ENCODE results near the gene PSAT1. TPM values are rescaled to one million over a fixed set of nuclear protein-coding genes. Genes with fewer than 3 reads are reported as not detected.

The PSAT1 gene
- total RNA-seq, 1 donor, result 0.42 TPM

DNA sequence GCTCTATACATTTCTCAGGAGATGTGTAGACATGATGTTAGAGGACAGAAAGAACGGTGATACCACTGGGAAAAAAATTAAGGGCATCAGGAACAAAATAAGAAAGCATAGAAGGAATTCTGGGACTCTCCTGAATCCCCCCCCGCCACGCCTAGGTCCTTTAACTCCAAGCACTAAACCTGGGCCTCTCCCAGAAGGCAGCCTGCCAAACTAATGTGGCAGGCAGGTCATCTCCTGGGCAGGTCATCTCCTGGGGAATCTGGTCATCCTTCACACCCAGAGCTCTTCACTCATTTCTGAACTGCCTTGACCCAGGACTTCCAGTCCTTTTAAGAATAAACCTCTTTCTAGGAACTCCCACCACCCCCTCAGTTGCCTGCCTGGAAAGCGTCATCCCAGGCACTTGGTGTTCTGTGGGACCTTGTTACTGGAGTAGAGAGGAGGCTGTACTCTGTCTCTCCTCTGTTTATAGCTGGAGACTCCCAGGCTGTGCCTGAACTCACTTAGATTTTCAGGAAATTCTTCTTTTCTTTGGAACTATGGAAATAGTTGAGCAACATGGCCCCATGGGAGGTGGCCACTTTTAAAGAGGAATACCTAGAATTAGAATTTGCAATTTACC lies 24.1 kb downstream of the PSAT1 start:
- Histone ChIP-seq H3K9me3 (ENCODE audit: low read depth, low read length) (no peaks in the 10 kb centered on the region), H3K4me1 (ENCODE audit: insufficient read depth, low read length) (no peaks in the 10 kb centered on the region), H3K4me3 (ENCODE audit: low read length) (no peak overlapping the region), H3K27me3 (ENCODE audit: insufficient read depth, low read length) (no peaks in the 10 kb centered on the region)

DNA sequence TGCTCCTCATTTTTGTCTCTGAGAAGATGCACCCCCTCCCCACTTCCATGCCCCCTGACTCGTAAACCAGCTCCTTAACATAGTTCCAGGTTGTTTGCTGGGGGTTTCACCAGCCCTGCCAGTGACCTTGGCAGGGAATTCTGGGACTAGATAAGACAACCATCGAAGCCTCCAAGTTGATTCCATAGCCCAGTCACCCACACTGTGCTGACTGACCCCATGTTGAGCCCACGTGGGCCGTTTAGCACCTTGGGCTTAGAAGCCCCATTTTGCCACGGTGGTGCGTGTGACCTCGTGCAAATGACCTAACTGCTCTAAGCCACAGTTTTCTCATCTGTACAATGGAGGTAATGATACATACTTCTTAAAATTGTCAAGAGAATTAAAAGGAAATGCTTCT lies 24.6 kb downstream of the PSAT1 start:
- no peaks in the 10 kb centered on the region for H3K4me1 ChIP-seq (ENCODE audit: insufficient read depth, low read length)
- H3K27me3 ChIP-seq (ENCODE audit: insufficient read depth, low read length), result no peaks in the 10 kb centered on the region
- no peaks in the 10 kb centered on the region for H3K9me3 ChIP-seq (ENCODE audit: low read depth, low read length)
- no peak overlapping the region for H3K4me3 ChIP-seq (ENCODE audit: low read length)

DNA sequence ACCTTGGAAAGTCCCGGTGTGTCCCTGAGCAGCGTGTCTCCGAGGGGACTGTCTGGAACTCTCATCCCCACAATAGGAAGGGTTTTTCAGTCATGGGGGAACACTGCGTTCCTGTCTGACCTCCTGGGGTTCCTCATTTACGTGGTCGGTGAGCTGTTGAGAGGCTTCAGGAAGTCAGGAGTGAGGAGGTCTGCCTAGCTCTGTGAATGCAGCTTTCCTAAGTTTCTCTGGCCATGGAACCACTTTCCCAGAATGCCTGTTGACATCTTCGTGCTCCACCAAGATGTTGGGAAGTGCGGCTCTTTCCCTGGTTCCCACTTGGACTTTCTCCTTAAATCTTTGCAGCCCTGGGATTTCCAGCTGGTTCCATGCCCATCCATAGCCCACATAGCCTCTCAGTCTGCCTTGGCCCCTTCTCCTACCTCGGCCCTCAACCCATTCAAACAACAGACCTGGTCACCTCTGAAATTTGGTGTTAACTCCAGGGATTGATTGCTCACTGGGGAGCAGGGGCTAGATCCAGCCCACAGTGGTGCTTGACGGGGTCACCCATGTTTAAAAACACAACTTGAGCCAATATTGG lies 27.2 kb downstream of the PSAT1 start:
- Histone ChIP-seq H3K4me3 (ENCODE audit: low read length) (no peak overlapping the region), H3K4me1 (ENCODE audit: insufficient read depth, low read length) (no peaks in the 10 kb centered on the region), H3K27me3 (ENCODE audit: insufficient read depth, low read length) (no peaks in the 10 kb centered on the region), H3K9me3 (ENCODE audit: low read depth, low read length) (no peaks in the 10 kb centered on the region)

DNA sequence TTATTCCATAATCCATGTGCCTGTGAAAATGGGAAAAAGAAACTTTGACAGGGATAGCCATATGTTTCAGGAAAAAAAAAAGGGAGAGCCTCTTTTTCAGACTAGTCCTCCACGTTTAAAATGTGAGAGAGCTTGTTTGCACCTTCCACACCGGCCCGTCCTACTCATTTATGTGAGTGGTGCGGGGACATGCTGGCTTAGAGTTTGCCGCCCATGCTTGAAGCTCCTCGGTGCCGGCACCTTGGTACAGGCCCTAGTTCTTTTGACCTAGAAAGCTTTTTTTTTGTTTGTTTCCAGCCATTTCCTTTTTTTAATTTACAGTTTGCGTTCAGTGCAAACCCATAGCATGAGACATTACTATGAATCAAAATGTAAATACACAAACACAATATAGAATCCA lies 27.8 kb downstream of the PSAT1 start:
- no peak overlapping the region for H3K4me3 ChIP-seq (ENCODE audit: low read length)
- no peaks in the 10 kb centered on the region for H3K9me3 ChIP-seq (ENCODE audit: low read depth, low read length)
- no peaks in the 10 kb centered on the region for H3K4me1 ChIP-seq (ENCODE audit: insufficient read depth, low read length)
- no peaks in the 10 kb centered on the region for H3K27me3 ChIP-seq (ENCODE audit: insufficient read depth, low read length)

DNA sequence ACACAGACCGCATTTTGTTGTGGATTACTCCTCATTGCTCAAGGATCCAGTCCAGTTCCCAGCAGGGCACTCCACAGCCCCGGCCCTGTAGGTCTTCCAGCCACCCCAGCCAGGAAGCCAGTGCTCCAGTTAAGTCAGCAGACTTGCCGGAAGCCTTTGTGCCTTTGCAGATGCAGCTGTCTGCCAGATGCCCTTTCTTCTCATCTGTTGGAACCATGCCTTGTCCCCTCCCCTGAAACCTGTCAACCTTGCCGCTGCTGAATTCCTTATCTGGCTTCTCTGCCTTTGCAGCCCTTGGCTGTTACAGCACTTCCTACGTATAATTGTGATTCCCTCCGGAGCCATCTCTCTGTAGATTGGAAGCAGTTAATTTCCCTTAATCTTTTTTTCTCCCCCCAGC lies 28.4 kb downstream of the PSAT1 start:
- Histone ChIP-seq H3K27me3 (ENCODE audit: insufficient read depth, low read length) (no peaks in the 10 kb centered on the region), H3K4me3 (ENCODE audit: low read length) (no peak overlapping the region), H3K4me1 (ENCODE audit: insufficient read depth, low read length) (no peaks in the 10 kb centered on the region), H3K9me3 (ENCODE audit: low read depth, low read length) (no peaks in the 10 kb centered on the region)

DNA sequence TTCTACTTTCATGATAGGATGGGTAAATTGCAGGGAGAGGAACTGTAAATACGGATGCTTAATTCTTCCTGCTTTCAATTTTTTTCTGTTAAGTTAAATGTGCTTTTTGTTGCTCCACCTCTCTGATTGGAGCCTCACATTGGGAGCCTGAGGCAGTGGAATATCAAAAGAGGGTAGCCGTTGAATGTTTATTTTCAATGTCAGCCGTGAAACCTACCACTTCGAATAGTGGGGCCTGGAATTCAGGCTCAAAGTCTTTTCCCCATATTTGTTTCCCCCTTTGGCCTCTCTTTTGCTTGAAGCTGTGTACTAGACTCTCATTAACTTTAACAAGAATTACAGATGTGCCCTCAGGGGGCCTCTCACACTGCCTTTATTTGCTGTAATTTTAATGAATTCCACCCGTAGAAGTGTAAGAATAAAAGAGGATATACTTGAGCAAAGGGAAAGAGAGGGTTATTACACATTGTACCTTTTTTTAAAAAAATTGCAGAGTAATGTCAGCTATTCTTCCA lies 29.0 kb downstream of the PSAT1 start:
- H3K9me3 ChIP-seq (ENCODE audit: low read depth, low read length), result no peaks in the 10 kb centered on the region
- no peaks in the 10 kb centered on the region for H3K27me3 ChIP-seq (ENCODE audit: insufficient read depth, low read length)
- no peak overlapping the region for H3K4me3 ChIP-seq (ENCODE audit: low read length)
- H3K4me1 ChIP-seq (ENCODE audit: insufficient read depth, low read length), result no peaks in the 10 kb centered on the region

DNA sequence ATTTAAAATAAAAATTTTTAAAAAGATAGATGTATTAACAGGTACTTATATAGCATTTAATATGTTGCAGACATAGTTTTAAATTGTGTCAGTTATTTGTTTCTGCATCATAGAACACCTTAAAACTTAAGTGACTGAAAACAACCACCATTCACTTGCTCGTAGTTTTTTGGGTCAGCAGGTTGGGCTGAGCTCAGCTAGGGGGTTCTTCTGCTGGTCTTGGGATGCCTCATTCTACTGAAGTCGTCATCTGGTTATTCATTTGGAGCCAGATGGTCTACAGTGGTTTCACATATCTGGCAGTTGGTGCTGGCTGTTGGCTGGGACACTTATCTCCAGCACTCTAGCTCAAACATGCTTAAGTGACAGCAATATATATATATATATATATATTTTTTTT lies 29.6 kb downstream of the PSAT1 start:
- H3K27me3 ChIP-seq (ENCODE audit: insufficient read depth, low read length), result no peaks in the 10 kb centered on the region

DNA sequence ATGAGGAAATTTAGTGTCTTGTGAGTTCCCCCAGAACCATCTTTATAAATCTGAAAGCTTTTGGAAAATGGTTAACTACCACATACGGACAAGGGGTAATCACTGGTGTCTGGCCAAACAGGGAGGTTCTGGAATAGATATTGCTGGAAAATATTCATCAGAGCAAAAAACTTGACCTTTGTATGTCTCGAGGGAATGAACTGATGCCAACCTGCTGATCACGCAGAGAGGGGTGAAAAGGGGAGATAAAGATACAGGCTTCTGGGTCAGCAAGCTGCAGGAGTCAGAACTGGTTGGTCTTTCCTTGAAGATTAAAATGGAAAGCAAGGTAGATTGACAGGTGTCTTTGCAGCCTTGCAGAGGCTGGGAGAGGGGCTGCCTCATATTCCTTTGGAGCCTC lies 35.5 kb downstream of the PSAT1 start:
- H3K27me3 ChIP-seq (ENCODE audit: insufficient read depth, low read length), result no peaks in the 10 kb centered on the region
- H3K9me3 ChIP-seq (ENCODE audit: low read depth, low read length), result no peaks in the 10 kb centered on the region
- no peaks in the 10 kb centered on the region for H3K4me1 ChIP-seq (ENCODE audit: insufficient read depth, low read length)
- H3K4me3 ChIP-seq (ENCODE audit: low read length), result no peak overlapping the region

More for the DNA sequence above, 29.6 kb downstream of the PSAT1 start:
- H3K4me1 ChIP-seq (ENCODE audit: insufficient read depth, low read length), result no peaks in the 10 kb centered on the region
- no peaks in the 10 kb centered on the region for H3K9me3 ChIP-seq (ENCODE audit: low read depth, low read length)
- no peak overlapping the region for H3K4me3 ChIP-seq (ENCODE audit: low read length)

DNA sequence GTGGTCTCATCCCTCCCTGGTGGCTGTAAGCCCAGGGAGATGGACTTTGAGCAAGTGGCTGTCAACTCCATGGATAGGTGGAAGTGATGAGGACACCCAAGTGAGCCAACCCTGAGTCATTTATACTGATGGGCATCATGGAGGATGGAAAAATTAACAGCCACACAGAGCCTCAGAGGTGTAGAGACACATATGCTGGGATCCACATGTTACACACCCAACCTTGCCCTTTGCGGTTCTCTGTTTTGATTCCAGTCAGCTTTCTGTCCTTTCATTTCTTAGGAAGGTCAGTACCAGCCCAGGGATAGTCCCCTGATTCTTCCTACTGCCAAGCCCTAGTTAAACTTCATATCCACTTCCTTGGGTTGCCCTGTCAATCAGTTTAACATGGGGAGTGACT lies 51.9 kb downstream of the PSAT1 start:
- no peaks in the 10 kb centered on the region for H3K27me3 ChIP-seq (ENCODE audit: insufficient read depth, low read length)
- no peaks in the 10 kb centered on the region for H3K4me1 ChIP-seq (ENCODE audit: insufficient read depth, low read length)
- H3K9me3 ChIP-seq (ENCODE audit: low read depth, low read length), result no peaks in the 10 kb centered on the region
- H3K4me3 ChIP-seq (ENCODE audit: low read length), result no peak overlapping the region

DNA sequence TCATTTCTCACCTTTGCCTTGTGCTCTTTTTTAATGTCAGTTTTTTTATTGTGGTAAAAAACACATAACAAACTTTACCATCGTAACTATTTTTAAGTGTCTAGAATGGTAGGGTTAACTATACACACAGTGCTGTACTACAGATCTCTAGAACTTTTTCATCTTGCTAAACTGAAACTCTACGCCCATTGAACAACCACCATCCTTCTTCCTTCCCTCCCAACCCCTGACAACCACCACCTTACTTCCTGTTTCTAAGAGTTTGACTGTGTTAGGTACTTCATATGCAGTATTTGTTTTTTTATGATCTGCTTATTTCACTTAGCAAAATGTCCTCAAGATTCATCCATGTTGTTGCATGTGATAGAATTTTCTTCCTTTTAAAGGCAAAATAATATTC lies 54.9 kb downstream of the PSAT1 start:
- Histone ChIP-seq H3K4me3 (ENCODE audit: low read length) (no peak overlapping the region), H3K4me1 (ENCODE audit: insufficient read depth, low read length) (no peaks in the 10 kb centered on the region), H3K9me3 (ENCODE audit: low read depth, low read length) (no peaks in the 10 kb centered on the region), H3K27me3 (ENCODE audit: insufficient read depth, low read length) (no peaks in the 10 kb centered on the region)

DNA sequence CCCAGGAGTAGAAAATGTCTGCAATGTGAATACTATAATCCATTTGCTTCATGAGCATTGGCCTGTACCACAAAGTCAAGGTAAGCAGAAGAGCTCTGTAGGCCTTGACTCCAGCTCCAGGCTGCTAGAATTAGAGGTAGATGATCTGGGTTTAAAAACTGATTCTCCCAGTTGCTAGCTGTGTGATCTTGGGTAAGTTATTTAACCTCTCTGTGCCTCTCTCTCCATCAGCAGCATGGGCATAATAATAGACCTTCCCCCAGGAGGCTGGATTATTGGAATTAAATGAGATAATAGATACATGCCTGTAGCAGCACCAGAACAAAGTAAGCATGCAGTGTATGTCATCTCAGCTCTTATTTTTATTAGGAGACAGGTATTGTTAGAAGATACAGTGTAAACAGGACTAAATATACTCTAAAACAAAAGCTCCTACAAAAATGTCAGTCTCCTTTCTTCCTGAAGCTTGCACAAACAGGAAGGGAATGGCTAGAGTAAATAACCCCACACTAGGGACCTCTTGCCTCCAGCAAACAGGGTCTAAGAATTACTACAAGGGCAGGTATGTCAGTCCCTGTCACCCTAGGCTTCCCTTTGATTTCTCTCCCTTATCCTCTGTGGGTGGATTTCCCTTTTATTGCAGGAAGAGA lies 57.5 kb downstream of the PSAT1 start:
- H3K4me3 ChIP-seq (ENCODE audit: low read length), result no peak overlapping the region
- H3K4me1 ChIP-seq (ENCODE audit: insufficient read depth, low read length), result no peaks in the 10 kb centered on the region
- no peaks in the 10 kb centered on the region for H3K9me3 ChIP-seq (ENCODE audit: low read depth, low read length)
- H3K27me3 ChIP-seq (ENCODE audit: insufficient read depth, low read length), result no peaks in the 10 kb centered on the region

DNA sequence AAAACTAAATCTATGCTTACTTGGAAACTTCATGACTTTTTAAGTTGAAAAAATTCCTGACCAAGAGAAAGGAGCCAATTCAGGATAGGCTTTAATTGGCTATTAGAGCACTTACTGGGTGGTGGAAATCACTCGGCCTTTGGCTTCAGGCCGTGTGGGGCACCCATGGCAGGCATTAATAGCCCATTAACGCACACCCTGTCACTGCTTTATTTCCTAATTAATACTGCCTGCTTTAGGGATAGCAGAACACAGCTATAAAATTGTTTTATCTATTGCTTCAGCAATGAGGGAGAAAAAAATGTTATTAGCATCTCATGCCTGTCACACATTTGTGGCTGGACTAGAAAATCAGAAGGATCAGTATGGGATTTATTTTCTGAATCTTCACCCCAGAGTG lies 58.1 kb downstream of the PSAT1 start:
- no peak overlapping the region for H3K4me3 ChIP-seq (ENCODE audit: low read length)
- no peaks in the 10 kb centered on the region for H3K9me3 ChIP-seq (ENCODE audit: low read depth, low read length)
- H3K4me1 ChIP-seq (ENCODE audit: insufficient read depth, low read length), result no peaks in the 10 kb centered on the region
- H3K27me3 ChIP-seq (ENCODE audit: insufficient read depth, low read length), result no peaks in the 10 kb centered on the region

DNA sequence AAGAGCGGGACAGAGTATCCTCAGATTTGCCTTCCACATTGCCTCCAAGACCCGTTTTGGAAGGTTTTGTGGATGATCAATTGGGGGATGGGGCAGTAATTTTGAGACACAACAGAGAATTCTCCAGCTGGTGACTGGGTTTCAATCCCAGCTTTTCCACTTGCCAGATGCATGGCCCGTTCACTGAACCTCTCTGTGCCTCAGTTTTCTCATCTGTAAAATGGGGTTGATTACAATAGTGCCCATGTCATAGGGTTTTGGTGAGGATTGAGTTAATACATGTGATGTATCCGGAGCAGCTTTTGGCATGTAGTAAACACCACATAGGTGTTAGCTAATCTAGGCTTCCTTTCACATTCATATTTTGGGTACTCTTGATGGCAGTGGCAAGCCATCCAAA lies 59.7 kb downstream of the PSAT1 start:
- H3K4me3 ChIP-seq (ENCODE audit: low read length), result no peak overlapping the region
- no peaks in the 10 kb centered on the region for H3K9me3 ChIP-seq (ENCODE audit: low read depth, low read length)
- H3K27me3 ChIP-seq (ENCODE audit: insufficient read depth, low read length), result no peaks in the 10 kb centered on the region
- no peaks in the 10 kb centered on the region for H3K4me1 ChIP-seq (ENCODE audit: insufficient read depth, low read length)

DNA sequence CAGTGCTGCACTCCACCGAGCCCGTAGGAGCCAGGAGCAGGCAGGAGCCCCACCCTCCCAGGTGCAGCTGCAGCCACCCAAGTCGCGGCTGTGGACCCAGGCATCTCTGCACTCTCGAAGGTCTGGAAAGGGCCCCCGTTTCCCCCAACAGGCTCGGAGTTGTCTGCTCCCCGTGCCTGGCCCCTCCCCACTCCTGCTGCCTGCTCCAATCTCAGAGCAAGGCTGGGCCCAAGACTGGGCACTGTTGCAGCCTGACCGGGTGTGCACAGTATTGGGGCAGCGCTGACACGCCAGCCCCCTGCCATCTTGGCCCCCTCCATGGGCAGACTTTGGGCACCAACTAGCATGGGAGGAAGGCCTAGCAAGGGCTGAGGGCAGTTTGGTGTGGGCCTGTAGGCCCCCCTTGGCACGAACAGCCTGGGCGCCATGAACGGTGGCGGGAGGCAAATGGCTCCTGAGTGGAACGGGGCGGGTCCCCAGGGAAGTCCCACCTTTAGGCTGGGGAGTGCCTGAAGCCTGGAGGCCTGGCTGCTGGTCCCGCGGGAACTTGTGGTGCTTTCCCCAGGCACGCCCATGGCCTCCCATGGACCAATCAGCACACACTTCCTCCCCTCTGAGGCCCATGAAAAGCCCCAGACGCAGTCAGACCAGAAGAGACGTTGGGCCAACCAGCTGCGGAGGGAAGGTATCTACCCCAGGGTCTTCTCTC lies 60.4 kb downstream of the PSAT1 start:
- no peaks in the 10 kb centered on the region for H3K4me1 ChIP-seq (ENCODE audit: insufficient read depth, low read length)
- no peak overlapping the region for H3K4me3 ChIP-seq (ENCODE audit: low read length)
- H3K9me3 ChIP-seq (ENCODE audit: low read depth, low read length), result no peaks in the 10 kb centered on the region
- no peaks in the 10 kb centered on the region for H3K27me3 ChIP-seq (ENCODE audit: insufficient read depth, low read length)

DNA sequence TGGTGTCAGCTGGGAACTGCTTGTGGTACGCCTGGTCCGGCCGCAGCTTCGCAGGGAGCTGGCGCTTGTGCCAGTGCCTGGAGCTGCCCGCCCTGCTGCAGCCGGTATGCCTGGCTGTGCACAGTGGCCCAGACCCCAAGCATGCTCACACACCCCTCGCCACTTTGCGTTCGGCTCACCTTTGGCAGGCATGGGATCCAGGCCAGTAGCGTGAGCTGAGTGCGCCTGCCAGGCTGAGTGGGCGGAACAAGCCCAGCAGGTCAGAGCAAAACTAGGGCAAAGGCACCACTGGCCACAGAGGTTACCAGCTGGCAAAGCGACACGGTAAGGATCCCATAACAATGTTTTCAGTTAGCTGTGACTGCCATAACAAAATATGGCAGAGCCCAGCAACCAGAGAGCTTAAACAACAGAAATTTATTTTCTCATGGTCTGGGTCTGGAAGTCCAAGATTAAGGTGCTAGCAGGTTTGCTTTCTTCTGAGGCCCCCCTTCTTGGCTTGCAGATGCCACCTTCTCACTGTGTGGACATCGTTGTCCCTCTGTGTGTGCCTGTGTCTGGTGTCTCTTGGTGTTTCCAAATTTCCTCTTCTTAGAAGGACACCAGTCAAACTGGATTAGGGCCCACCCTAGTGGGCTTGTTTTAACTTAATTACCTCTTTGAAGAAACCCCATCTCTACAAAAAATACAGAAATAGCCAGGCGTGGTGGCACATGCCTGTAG lies 61.6 kb downstream of the PSAT1 start:
- Histone ChIP-seq H3K4me1 (ENCODE audit: insufficient read depth, low read length) (no peaks in the 10 kb centered on the region), H3K4me3 (ENCODE audit: low read length) (no peak overlapping the region), H3K9me3 (ENCODE audit: low read depth, low read length) (no peaks in the 10 kb centered on the region), H3K27me3 (ENCODE audit: insufficient read depth, low read length) (no peaks in the 10 kb centered on the region)

Measured in mononuclear cell (primary cell).